Effector memory CD8-positive, alpha-beta T cell (primary cell): ENCODE results near the gene CNOT6L.
"Not testable (repeated sequence)": the region's sequence is repeated elsewhere in the genome, so short reads cannot be mapped to it uniquely, and the experiment has no call there.

ENCODE experiments used
- ATAC-seq: fragments of 150-1000 bp; cut with Tn5 transposase; replicated peaks from 2 replicates; pipeline ENCODE4 v1.10.0; 2021; ENCODE audit warnings: mild to moderate bottlenecking, moderate library complexity
- DNase-seq, 3 experiments: peaks; one replicate each; pipeline ENCODE4 v3.0.0; 2021
- H3K27ac Mint-ChIP-seq, 2 donors: one replicate each; pipeline ENCODE4 v1.8.0; 2022; ENCODE audit warnings: mild to moderate bottlenecking in 2 of 2, mixed read lengths in 2 of 2, moderate library complexity in 2 of 2
- H3K27me3 Mint-ChIP-seq, 2 donors: one replicate each; pipeline ENCODE4 v1.8.0; 2022; ENCODE audit warnings: mixed read lengths in 2 of 2
- H3K36me3 Mint-ChIP-seq: one replicate; pipeline ENCODE4 v1.8.0; 2022; ENCODE audit warnings: mild to moderate bottlenecking, moderate library complexity, mixed read lengths; ENCODE audit not compliant: insufficient read depth
- H3K4me1 Mint-ChIP-seq, 2 donors: one replicate each; pipeline ENCODE4 v1.8.0; 2022; ENCODE audit warnings: low read depth in 2 of 2, mixed read lengths in 2 of 2
- H3K4me3 Mint-ChIP-seq, 2 donors: one replicate each; pipeline ENCODE4 v1.8.0; 2022; ENCODE audit warnings: mild to moderate bottlenecking in 2 of 2, mixed read lengths in 2 of 2, moderate library complexity in 2 of 2
- H3K9me3 Mint-ChIP-seq, 2 donors: one replicate each; pipeline ENCODE4 v1.8.0; 2022; ENCODE audit warnings: mixed read lengths in 2 of 2

Gene CNOT6L

GRCh38 chr4:77758804-77759203 lies 60.4 kb downstream of the CNOT6L start:
- Mint-ChIP-seq H3K27ac (peak overlapping the region; percentile 57 to 91), H3K4me3 (peak overlapping the region in 1 of 2 donors; percentile 15), H3K36me3 (peaks cover 58% of the 10 kb centered on the region), H3K4me1 (peaks cover 25 to 65% of the 10 kb centered on the region in 2 donors), H3K9me3 (no peaks in the 10 kb centered on the region), H3K27me3 (no peaks in the 10 kb centered on the region)
- DNase-seq = no peak
- no peak for ATAC-seq

DNA sequence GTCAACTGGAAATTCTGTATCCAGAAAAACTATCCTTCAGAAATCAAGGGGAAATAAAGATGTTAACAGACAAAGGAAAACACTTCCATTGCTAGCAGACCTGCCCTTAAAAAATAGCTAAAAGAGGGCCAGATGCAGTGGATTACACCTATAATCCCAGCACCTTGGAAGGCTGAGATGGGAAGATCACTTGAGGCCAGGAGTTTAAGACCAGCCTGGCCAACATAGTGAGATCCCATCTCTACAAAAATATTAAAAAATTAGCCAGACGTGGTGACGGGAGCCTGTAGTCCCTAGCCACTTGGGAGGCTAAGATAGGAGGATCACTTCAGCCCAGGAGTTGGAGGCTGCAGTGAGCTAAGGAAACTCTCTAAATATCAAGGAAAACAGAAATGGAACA lies 67.4 kb downstream of the CNOT6L start:
- H3K27me3 Mint-ChIP-seq = no peaks in the 10 kb centered on the region
- peak overlapping the region; percentile 63 to 66 for H3K27ac Mint-ChIP-seq
- no peaks in the 10 kb centered on the region for H3K9me3 Mint-ChIP-seq
- peaks cover 14 to 41% of the 10 kb centered on the region in 2 donors for H3K4me1 Mint-ChIP-seq
- ATAC-seq = no peak
- DNase-seq = no peak
- peaks cover 72% of the 10 kb centered on the region for H3K36me3 Mint-ChIP-seq
- peak overlapping the region in 1 of 2 donors; percentile 39 for H3K4me3 Mint-ChIP-seq

GRCh38 chr4:77745792-77746191 lies 73.4 kb downstream of the CNOT6L start:
- Mint-ChIP-seq H3K36me3 (peaks cover 63% of the 10 kb centered on the region), H3K27me3 (no peaks in the 10 kb centered on the region), H3K4me1 (peaks cover 9 to 37% of the 10 kb centered on the region in 2 donors), H3K9me3 (no peaks in the 10 kb centered on the region), H3K27ac (peak overlapping the region; percentile 23 to 81), H3K4me3 (no peak overlapping the region)
- ATAC-seq = no peak
- DNase-seq = no peak

GRCh38 chr4:77742054-77742453 lies 77.1 kb downstream of the CNOT6L start:
- Mint-ChIP-seq H3K36me3 (peaks cover 79% of the 10 kb centered on the region), H3K27ac (no peak overlapping the region), H3K27me3 (no peaks in the 10 kb centered on the region), H3K4me1 (peaks cover 15 to 39% of the 10 kb centered on the region in 2 donors), H3K4me3 (no peak overlapping the region), H3K9me3 (no peaks in the 10 kb centered on the region)
- no peak for ATAC-seq
- DNase-seq = no peak

GRCh38 chr4:77740480-77740879 lies 78.7 kb downstream of the CNOT6L start:
- Mint-ChIP-seq H3K9me3 (no peaks in the 10 kb centered on the region), H3K36me3 (peaks cover 78% of the 10 kb centered on the region), H3K4me3 (no peak overlapping the region), H3K27ac (no peak overlapping the region), H3K4me1 (peaks cover 27 to 43% of the 10 kb centered on the region in 2 donors), H3K27me3 (no peaks in the 10 kb centered on the region)
- no peak for DNase-seq
- no peak for ATAC-seq

DNA sequence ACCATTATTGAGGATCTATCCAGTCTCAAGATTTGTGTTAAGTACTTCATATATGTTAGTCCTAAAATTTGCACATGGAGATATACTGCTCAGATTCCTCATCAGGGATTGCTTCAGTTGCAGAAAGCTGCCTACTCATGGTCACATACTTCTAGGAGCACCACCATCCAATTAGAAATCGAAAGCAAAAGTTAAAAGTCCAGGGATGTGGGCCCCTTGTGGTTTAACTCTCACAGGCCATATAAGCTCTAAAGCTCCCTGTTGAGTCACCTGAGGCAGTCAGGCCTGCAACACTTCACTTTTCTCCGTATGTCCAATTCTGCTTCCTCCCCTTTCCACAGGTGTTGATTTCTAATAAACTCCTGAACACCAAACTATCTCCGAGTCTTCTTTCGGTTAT lies 84.2 kb downstream of the CNOT6L start:
- ATAC-seq = peak; percentile 96
- H3K27me3 Mint-ChIP-seq = no peaks in the 10 kb centered on the region
- peak in 2 of 3 experiments; percentile 8 to 22 for DNase-seq
- peak overlapping the region; percentile 68 to 78 for H3K4me3 Mint-ChIP-seq
- peak overlapping the region; percentile 83 to 91 for H3K27ac Mint-ChIP-seq
- H3K4me1 Mint-ChIP-seq = peaks cover 28 to 64% of the 10 kb centered on the region in 2 donors
- H3K36me3 Mint-ChIP-seq = peaks cover 73% of the 10 kb centered on the region
- no peaks in the 10 kb centered on the region for H3K9me3 Mint-ChIP-seq

DNA sequence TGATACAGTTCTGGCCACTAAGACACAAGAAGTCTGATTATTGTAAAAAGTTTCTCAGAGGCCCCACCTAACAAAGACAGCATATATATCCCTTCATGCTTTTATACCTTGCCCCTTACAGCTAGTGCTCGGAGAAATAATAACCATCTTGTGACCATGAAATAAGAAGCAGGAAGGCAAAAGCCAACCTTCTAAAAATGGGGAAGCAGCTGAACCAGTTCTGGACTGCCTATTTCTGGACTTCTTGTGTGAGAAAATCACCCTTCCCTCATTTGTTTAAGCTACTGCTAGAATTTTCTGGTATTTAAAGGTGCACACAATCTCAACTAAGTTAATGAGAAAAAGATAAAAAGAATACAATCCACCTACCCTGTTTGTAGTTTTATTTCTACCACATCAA lies 87.5 kb downstream of the CNOT6L start:
- no peaks in the 10 kb centered on the region for H3K9me3 Mint-ChIP-seq
- no peak overlapping the region for H3K4me3 Mint-ChIP-seq
- peaks cover 61% of the 10 kb centered on the region for H3K36me3 Mint-ChIP-seq
- peaks cover 16 to 53% of the 10 kb centered on the region in 2 donors for H3K4me1 Mint-ChIP-seq
- H3K27me3 Mint-ChIP-seq = no peaks in the 10 kb centered on the region
- ATAC-seq (no peak), DNase-seq (no peak)
- peak overlapping the region; percentile 30 to 84 for H3K27ac Mint-ChIP-seq

- H3K27me3 Mint-ChIP-seq = no peaks in the 10 kb centered on the region
- H3K4me3 Mint-ChIP-seq = no peak overlapping the region
- peaks cover 0 to 36% of the 10 kb centered on the region in 2 donors for H3K4me1 Mint-ChIP-seq
- DNase-seq (no peak), ATAC-seq (no peak)
- peak overlapping the region in 1 of 2 donors; percentile 84 for H3K27ac Mint-ChIP-seq
- H3K9me3 Mint-ChIP-seq = no peaks in the 10 kb centered on the region
- peaks cover 79% of the 10 kb centered on the region for H3K36me3 Mint-ChIP-seq
These were observed 90.7 kb downstream of the CNOT6L start for GRCh38 chr4:77728420-77728819.

DNA sequence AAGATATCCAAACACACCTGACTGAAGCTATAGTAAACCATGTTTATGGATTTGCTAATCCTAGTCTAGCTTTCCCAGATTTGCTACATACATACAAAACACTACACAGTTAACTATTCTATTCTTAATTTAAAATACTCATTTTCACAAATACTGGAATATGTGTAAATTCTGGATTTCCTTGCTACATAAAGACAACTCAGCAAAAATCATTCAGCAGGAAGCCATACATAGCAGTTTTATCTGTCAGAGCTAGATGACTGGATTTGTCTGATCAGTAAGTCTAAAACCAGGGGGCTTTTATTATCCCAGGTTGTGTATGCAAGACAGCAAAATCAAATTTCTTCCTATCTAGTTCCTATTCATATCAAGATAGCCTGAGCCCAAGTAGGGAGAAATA lies 98.1 kb downstream of the CNOT6L start:
- H3K36me3 Mint-ChIP-seq = peaks cover 74% of the 10 kb centered on the region
- no peaks in the 10 kb centered on the region for H3K9me3 Mint-ChIP-seq
- DNase-seq (no peak), ATAC-seq (no peak)
- H3K27me3 Mint-ChIP-seq = no peaks in the 10 kb centered on the region
- no peak overlapping the region for H3K4me3 Mint-ChIP-seq
- H3K4me1 Mint-ChIP-seq = peaks cover 0 to 8% of the 10 kb centered on the region in 2 donors
- H3K27ac Mint-ChIP-seq = no peak overlapping the region

DNA sequence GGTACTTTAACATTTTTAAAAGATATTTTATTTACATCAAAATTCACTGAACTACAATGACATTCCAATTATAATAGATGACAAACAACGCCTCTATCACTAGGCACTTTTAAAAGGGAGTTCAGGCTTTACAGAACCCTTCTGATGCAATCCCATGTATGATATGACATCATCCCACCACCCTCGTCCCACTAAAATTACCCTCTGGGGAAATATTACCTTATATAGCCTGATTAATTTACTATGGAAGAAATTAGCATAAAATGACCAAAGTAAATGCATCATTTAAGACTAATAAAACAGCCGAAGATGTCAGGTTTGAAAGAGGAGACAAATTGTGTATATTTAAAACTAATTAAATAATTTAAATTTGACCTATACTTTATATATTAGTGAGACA lies 100.7 kb downstream of the CNOT6L start:
- not testable (repeated sequence) for ATAC-seq, H3K27ac Mint-ChIP-seq, H3K4me3 Mint-ChIP-seq, DNase-seq, H3K27me3 Mint-ChIP-seq, H3K9me3 Mint-ChIP-seq, H3K4me1 Mint-ChIP-seq
- H3K36me3 Mint-ChIP-seq = peaks cover 51% of the 10 kb centered on the region

DNA sequence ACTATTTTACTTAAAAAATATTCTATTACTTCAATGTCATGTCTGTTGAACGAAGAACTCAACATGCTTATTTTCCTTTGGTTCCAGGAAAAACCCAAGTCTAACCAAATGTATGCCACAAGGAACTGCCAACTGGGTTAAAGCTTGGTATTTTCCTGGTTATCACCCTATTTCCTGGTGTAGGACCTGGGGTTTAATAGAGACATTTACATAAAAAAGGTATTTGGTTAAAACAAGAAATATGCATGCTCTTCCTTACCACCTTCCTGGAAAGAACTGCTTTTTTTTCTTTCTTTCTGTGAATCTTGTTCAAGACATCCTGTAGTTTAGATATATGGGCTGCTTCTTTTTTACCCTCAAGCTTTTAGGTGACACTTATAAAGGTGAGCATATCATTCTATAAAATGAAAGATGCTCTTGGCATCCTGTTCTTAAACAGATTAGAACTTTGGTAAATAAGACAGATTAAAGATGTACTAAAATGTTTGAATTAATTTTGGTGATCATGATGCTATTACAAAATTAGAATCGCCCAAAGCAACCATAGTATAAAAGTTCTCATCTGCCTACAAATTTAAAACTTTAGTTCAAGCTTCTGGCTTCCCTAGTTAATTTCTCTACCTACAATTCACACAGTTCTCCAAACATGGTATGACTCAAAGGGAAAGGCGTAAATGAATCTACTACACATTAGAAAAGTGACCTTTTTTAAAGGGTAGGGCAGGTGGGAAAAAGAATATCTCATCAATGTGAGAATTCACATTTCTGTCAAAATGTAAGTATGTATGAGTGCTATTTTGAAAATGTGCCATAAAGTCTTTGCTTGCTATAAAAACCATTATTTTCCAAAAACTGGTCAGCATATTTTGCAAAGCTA lies 103.5 kb downstream of the CNOT6L start:
- ATAC-seq = no peak
- Mint-ChIP-seq H3K27me3 (no peaks in the 10 kb centered on the region), H3K27ac (peak overlapping the region in 1 of 2 donors; percentile 52), H3K36me3 (peaks cover 30% of the 10 kb centered on the region), H3K9me3 (no peaks in the 10 kb centered on the region), H3K4me3 (no peak overlapping the region), H3K4me1 (peaks cover 1 to 5% of the 10 kb centered on the region in 2 donors)
- no peak for DNase-seq

DNA sequence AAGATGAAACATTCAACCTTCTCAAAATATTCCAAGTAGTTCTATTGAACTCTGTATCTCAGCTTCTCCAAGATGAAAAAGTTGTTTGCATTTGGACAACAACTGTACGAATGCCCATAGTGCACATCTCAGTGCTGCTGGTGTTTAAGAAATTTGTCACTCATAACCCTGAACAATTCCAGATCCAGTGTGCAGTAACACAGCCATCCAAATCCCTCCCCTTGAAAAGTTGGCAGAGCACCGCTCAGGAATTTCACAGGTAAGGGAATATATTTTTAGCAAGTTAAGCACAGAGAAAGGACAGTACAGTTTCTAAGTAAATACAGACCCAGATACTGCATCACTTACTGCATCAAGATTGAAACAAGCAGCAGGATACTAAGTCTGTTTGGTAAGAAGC lies 104.7 kb downstream of the CNOT6L start:
- Mint-ChIP-seq H3K4me3 (no peak overlapping the region), H3K9me3 (no peaks in the 10 kb centered on the region), H3K4me1 (peaks cover 2 to 6% of the 10 kb centered on the region in 2 donors), H3K27me3 (no peaks in the 10 kb centered on the region), H3K36me3 (peaks cover 18% of the 10 kb centered on the region), H3K27ac (peak overlapping the region in 1 of 2 donors; percentile 10)
- DNase-seq (no peak), ATAC-seq (no peak)

DNA sequence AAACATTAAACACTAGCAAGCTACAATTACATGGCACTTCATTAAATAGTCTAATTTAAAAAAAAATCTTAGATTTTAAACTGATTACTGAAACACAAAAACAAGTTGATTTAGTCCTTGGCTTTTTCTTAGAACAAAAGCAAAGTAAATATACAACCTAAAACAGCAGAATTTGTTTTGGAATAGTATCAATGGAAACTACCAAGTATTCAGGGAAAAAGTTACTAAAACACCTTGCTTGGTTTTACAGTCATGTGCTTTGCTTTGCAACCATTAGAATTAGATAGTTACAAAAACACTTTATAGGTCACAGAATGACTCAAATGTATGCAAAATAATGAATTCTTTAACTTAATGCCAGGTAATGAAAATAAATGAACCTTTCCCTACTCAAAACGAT lies 105.3 kb downstream of the CNOT6L start:
- no peaks in the 10 kb centered on the region for H3K27me3 Mint-ChIP-seq
- H3K27ac Mint-ChIP-seq = peak overlapping the region in 1 of 2 donors; percentile 10
- ATAC-seq = no peak
- H3K9me3 Mint-ChIP-seq = no peaks in the 10 kb centered on the region
- DNase-seq = no peak
- H3K36me3 Mint-ChIP-seq = peaks cover 14% of the 10 kb centered on the region
- peaks cover 2 to 3% of the 10 kb centered on the region in 2 donors for H3K4me1 Mint-ChIP-seq
- H3K4me3 Mint-ChIP-seq = no peak overlapping the region

GRCh38 chr4:77712675-77713074 lies 106.5 kb downstream of the CNOT6L start:
- Mint-ChIP-seq H3K4me3 (no peak overlapping the region), H3K27me3 (no peaks in the 10 kb centered on the region), H3K27ac (peak overlapping the region in 1 of 2 donors; percentile 32), H3K4me1 (peaks cover 2 to 8% of the 10 kb centered on the region in 2 donors), H3K9me3 (no peaks in the 10 kb centered on the region), H3K36me3 (peaks cover 14% of the 10 kb centered on the region)
- DNase-seq (no peak), ATAC-seq (no peak)
